Fibroblast of skin of abdomen (primary cell): Measurements from ENCODE around the gene SHD. TPM values are rescaled to one million over a fixed set of nuclear protein-coding genes. Genes with fewer than 3 reads are reported as not detected.
"Not testable (repeated sequence)": the region's sequence is repeated elsewhere in the genome, so short reads cannot be mapped to it uniquely, and the experiment has no call there.

Experiments used
- DNase-seq: peaks from one replicate; pipeline ENCODE4 v3.0.0-alpha.2; 2013
- polyA plus RNA-seq, 2 experiments: library from polyadenylated mRNA; unstranded; fragments of 120-200 nt; gene quantifications; one replicate each; pipeline ENCODE4 v1.2.1, GENCODE V29; 2013; ENCODE audit not compliant: insufficient read length in 2 of 2

The SHD gene
- polyA plus RNA-seq (2013, experiment 1 of 2; ENCODE audit: insufficient read length), result 0.62 TPM
- polyA plus RNA-seq (2013, experiment 2 of 2; ENCODE audit: insufficient read length), result 0.86 TPM

- no peak for DNase-seq
Measured at GRCh38 chr19:4278419-4279266, at the start of gene SHD. Gene SHD, plus strand, starts transcription at chr19:4279266. Its CDS starts 798 bp downstream, at chr19:4280064.

- DNase-seq, result not testable (repeated sequence)
Measured at GRCh38 chr19:4230237-4230636, 48.8 kb upstream of the SHD start.

- DNase-seq, result not testable (repeated sequence)
Measured at GRCh38 chr19:4231521-4231920, 47.5 kb upstream of the SHD start.

- not testable (repeated sequence) for DNase-seq
Measured at GRCh38 chr19:4232139-4232538, 46.9 kb upstream of the SHD start.

- no peak for DNase-seq
Measured at GRCh38 chr19:4232614-4233281, 46.3 kb upstream of the SHD start.

GRCh38 chr19:4233282-4233853, 45.7 kb upstream of the SHD start:
- DNase-seq, result no peak

- DNase-seq, result no peak
Measured at GRCh38 chr19:4234142-4234861, 44.8 kb upstream of the SHD start.

- no peak for DNase-seq
Measured at GRCh38 chr19:4234862-4235201, 44.2 kb upstream of the SHD start.

GRCh38 chr19:4237510-4237909, 41.6 kb upstream of the SHD start:
- DNase-seq, result not testable (repeated sequence)

- DNase-seq, result no peak
Measured at GRCh38 chr19:4238831-4239230, 40.2 kb upstream of the SHD start.

GRCh38 chr19:4241824-4242430, 37.1 kb upstream of the SHD start:
- no peak for DNase-seq

GRCh38 chr19:4245938-4246337, 33.1 kb upstream of the SHD start:
- not testable (repeated sequence) for DNase-seq

- peak; percentile 99 for DNase-seq
Measured at GRCh38 chr19:4246767-4247593, 32.1 kb upstream of the SHD start, which contains the start of gene YJU2. Gene YJU2, plus strand, starts transcription at chr19:4247080. Its CDS starts 67 bp downstream, at chr19:4247147.

GRCh38 chr19:4256563-4256962, 22.5 kb upstream of the SHD start:
- DNase-seq, result no peak

GRCh38 chr19:4257025-4257424, 22.0 kb upstream of the SHD start:
- no peak for DNase-seq

GRCh38 chr19:4258181-4258580, 20.9 kb upstream of the SHD start:
- no peak for DNase-seq

- DNase-seq, result no peak
Measured at GRCh38 chr19:4260613-4261191, 18.4 kb upstream of the SHD start.

GRCh38 chr19:4264812-4265211, 14.3 kb upstream of the SHD start:
- no peak for DNase-seq

GRCh38 chr19:4266253-4267000, 12.6 kb upstream of the SHD start:
- no peak for DNase-seq
